HuH-7 (cell line): ENCODE measurements around the gene SCNN1G.
"Not testable (repeated sequence)": the region's sequence is repeated elsewhere in the genome, so short reads cannot be mapped to it uniquely, and the experiment has no call there.

Experiments used
- DNase-seq: peaks from one replicate; pipeline ENCODE4 v3.0.0; 2011; ENCODE audit warnings: low spot score

The SCNN1G gene

GRCh38 chr16:23252310-23252709 lies 69.8 kb downstream of the SCNN1G start:
- DNase-seq, result no peak

- DNase-seq, result not testable (repeated sequence)
Measured at GRCh38 chr16:23253650-23254049, 71.1 kb downstream of the SCNN1G start.

GRCh38 chr16:23254338-23254737 lies 71.8 kb downstream of the SCNN1G start:
- no peak for DNase-seq

- DNase-seq, result no peak
Measured at GRCh38 chr16:23255000-23255399, 72.5 kb downstream of the SCNN1G start.

- DNase-seq, result no peak
Measured at GRCh38 chr16:23256440-23256839, 73.9 kb downstream of the SCNN1G start.

- DNase-seq, result no peak
Measured at GRCh38 chr16:23257682-23258081, 75.1 kb downstream of the SCNN1G start.

- DNase-seq, result no peak
Measured at GRCh38 chr16:23258919-23259237, 76.3 kb downstream of the SCNN1G start.
